ENCODE data around the gene LPXN.

Gene LPXN

GRCh38 chr11:58575377-58576020, at the start of gene LPXN:
TSS of gene LPXN (minus strand) at chr11:58575856. CDS start at chr11:58575772, 84 bp downstream.
- DNase-seq = peak; percentile 79

DNA sequence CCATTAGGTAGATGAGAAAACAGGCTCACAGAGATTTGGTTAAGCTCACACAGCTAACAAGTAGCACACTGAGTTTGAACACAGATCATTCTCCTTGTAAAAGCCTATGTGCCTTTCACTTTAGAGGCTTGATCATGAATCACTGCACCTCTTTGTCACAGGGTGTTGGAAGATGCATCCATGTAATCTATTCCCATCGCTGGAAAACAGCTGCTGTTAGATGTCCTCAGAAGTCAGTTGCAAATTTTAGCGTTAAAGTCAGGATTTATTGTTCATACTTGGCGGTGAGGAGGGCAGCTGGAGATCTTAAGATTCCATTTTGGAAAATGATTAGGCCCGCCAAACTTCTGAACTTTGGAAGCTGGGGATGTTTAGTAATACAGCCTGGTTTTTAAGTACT, 49.4 kb upstream of the LPXN start:
- DNase-seq = no peak

GRCh38 chr11:58622344-58622743, 46.7 kb upstream of the LPXN start, which contains the start of gene CNTF:
TSS of gene CNTF (plus strand) at chr11:58622665. CDS start at chr11:58622753, 88 bp downstream.
- no peak for DNase-seq

DNA sequence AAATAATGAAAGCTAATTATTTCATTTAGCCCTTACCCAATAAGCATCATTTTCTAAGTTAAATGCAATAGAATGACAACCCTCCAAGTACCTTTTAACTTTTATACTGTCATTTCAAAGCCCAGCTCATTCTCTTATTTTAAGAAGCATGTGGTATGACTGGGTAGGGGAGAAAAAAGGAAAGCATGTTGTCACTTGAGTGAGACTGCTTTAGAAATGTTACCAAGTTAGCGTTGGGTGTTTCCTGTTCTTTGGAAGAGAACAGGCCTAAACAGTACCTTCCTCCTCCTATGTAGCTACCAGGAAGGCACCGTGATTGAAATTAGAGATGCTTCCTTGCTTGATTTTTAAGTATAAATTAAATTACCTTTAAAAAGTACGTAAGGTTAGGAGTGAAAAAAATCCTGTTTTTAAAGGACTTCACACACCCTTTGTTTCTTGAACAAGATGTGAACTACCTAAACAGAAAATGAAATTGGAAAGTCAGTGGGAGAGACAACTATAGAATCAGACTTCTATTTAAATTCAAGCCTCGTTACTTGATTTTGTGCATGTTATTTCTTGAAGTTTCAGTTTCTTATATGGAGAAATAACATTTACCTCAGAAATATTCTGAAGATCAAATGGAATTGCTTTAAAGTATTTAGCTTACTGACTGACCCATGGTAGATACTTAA, 46.1 kb upstream of the LPXN start:
- DNase-seq = peak; percentile 6

GRCh38 chr11:58617976-58618557, 42.4 kb upstream of the LPXN start:
- DNase-seq = no peak

DNA sequence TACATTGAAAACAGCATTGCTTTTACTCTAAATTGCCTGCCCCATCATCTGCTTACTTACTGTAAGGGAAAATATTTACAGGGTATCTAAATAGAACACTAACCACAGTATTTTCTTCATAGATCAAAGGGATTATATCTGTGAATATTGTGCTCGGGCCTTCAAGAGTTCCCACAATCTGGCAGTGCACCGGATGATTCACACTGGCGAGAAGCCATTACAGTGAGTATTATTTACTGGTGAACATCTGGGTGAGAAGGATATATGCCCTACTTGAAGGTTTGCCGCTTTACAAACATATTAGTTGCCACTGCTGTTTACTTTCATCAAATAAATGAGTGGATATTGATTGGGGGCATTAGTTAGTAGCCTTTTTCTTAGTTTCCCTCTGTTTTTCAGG, 40.9 kb upstream of the LPXN start:
- no peak for DNase-seq

DNA sequence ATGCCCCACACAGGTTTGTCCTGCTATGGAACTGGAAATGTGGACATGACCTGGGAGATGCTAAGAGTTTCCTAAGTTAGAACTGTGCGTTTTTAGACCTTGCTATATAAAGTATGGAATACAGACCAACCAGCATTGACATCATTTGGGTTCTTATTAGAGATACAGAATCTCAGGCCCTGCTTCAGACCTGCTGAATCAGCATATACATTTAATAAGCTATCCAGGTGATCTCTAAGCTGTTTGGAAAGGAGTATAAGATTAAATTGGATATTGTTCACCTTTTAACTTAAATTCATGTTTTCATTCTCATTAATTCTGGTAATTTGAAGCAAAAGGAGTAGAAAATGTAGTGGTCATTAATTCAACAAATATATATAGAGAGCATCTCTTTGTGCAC, 39.9 kb upstream of the LPXN start:
- DNase-seq = no peak

DNA sequence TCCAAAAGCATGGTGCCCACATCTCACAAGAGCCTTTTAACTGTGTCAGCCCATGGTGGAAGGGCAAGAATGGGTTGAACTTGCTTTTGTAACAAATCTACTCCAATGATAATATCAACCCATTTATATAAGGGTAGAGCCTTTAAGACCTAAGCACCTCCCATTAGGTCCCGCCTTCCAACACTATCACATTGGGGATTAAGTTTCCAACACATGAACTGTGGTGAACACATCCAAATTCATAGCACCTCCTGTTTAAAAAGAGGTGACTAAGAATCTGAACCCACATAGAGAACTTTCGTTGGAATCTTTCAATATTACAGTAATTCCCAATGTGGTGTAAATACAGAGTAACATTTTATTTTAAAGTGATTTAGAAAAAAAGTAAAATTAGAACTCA, 37.6 kb upstream of the LPXN start:
- peak; percentile 18 for DNase-seq

DNA sequence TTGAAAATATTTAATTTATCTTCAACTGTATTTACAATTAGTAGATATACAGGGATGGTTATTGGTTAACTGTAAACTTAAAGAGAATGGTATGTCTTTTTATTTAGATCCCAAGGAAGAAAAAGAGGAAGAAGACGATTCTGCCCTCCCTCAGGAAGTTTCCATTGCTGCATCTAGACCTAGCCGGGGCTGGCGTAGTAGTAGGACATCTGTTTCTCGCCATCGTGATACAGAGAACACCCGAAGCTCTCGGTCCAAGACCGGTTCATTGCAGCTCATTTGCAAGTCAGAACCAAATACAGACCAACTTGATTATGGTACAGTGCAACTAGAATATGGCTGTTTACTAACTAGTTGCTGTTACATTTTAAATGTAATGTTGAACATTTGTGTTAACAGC, 34.1 kb upstream of the LPXN start:
- no peak for DNase-seq

GRCh38 chr11:58608331-58608730, 32.7 kb upstream of the LPXN start:
- DNase-seq = no peak

- DNase-seq = no peak
These were observed 31.5 kb upstream of the LPXN start for GRCh38 chr11:58606930-58607714.

DNA sequence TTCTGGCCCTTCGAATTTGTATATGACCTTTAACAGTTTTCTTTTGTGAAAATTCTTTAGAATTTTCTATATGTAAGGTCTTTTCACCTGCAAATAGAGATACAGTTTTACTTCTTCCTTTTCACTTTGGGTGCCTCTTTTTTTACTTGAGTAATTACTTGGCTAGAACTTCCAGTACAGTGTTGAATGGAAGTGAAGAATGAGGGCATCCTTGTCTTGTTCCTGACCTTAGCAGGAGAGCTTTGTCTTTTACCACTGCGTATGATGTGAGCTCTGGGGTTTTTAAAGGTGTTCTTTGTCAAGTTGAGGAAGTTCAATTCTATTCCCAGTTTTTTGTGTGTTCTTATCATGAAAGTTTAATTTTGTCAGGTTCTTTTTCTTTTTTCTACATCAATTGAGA, 24.9 kb upstream of the LPXN start:
- no peak for DNase-seq

GRCh38 chr11:58597486-58598144, 22.0 kb upstream of the LPXN start:
- peak; percentile 66 for DNase-seq

DNA sequence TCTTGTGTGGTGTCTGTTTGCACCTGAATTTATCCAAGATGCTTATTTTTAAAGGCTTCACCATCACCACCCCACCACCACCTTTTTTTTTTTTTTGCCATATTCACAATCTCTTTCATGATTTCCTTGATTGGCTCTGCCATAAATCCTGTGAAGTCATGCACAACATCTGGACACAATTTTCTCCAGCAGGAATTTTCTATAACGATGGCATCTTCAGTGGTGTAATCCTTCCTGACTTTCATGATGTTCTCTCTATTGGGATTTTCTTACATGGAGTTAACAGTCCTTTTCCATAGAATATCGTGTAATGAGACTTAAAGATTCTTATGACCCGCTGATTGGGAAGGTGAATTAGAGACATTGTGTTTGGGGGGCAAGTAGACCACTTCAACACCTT, 21.0 kb upstream of the LPXN start:
- DNase-seq = no peak

- DNase-seq = no peak
These were observed 19.2 kb upstream of the LPXN start for GRCh38 chr11:58594826-58595225.

- DNase-seq = no peak
These were observed 17.3 kb upstream of the LPXN start for GRCh38 chr11:58592760-58593472.

DNA sequence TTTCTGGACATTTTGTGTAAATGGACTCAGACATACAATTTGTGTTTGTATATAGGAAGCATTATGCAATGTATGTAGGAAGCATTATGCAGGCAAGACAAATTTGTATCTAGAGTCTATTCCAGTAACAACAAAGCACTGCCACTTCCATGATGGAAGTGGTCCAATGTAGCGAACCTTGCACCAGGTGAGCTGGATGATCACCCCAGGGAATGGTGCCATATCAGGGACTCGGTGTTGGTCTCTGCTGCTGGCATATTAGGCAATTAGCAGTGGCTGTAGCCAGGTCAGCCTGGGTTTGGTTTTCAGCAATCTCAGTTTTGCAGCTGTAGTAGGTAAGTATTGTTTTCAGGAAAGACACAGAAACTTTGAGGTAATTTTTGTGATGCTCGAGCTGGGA, 16.0 kb upstream of the LPXN start:
- no peak for DNase-seq

GRCh38 chr11:58586998-58587397, 11.3 kb upstream of the LPXN start:
- no peak for DNase-seq

GRCh38 chr11:58582437-58582836, 6.8 kb upstream of the LPXN start:
- no peak for DNase-seq

- peak; percentile 36 for DNase-seq
These were observed 4.7 kb upstream of the LPXN start for GRCh38 chr11:58580311-58580710.

GRCh38 chr11:58579192-58580129, 3.8 kb upstream of the LPXN start:
- DNase-seq = peak; percentile 92
